ENCODE measurements around the gene SPACA7.

The SPACA7 gene

GRCh38 chr13:112448621-112449544, 72.7 kb downstream of the SPACA7 start:
- ATAC-seq, result no peak

GRCh38 chr13:112449545-112449930, 73.4 kb downstream of the SPACA7 start:
- ATAC-seq, result no peak

- ATAC-seq, result no peak
Measured at GRCh38 chr13:112450118-112450903, 74.2 kb downstream of the SPACA7 start.

- ATAC-seq, result no peak
Measured at GRCh38 chr13:112450904-112451240, 74.7 kb downstream of the SPACA7 start.

- no peak for ATAC-seq
Measured at GRCh38 chr13:112451512-112452379, 75.6 kb downstream of the SPACA7 start.

GRCh38 chr13:112452380-112453206, 76.4 kb downstream of the SPACA7 start:
- ATAC-seq, result no peak

- no peak for ATAC-seq
Measured at GRCh38 chr13:112453207-112453829, 77.2 kb downstream of the SPACA7 start.

- ATAC-seq, result no peak
Measured at GRCh38 chr13:112453874-112454647, 77.9 kb downstream of the SPACA7 start.

GRCh38 chr13:112454648-112455334, 78.6 kb downstream of the SPACA7 start:
- ATAC-seq, result no peak

- ATAC-seq, result no peak
Measured at GRCh38 chr13:112455476-112456059, 79.4 kb downstream of the SPACA7 start.

GRCh38 chr13:112456138-112457056, 80.2 kb downstream of the SPACA7 start:
- ATAC-seq, result no peak

GRCh38 chr13:112457081-112457480, 80.9 kb downstream of the SPACA7 start:
- no peak for ATAC-seq

- no peak for ATAC-seq
Measured at GRCh38 chr13:112457485-112457884, 81.3 kb downstream of the SPACA7 start.

- no peak for ATAC-seq
Measured at GRCh38 chr13:112462408-112462807, 86.3 kb downstream of the SPACA7 start.

- ATAC-seq, result no peak
Measured at GRCh38 chr13:112464720-112465119, 88.6 kb downstream of the SPACA7 start.

- no peak for ATAC-seq
Measured at GRCh38 chr13:112465251-112466131, 89.3 kb downstream of the SPACA7 start.
